Dermis lymphatic vessel endothelial cell (primary cell): Measurements from ENCODE around the gene ZNF268. TPM values are rescaled to one million over a fixed set of nuclear protein-coding genes. Genes with fewer than 3 reads are reported as not detected.

Experiments
- total RNA-seq: library from RNA; depleted of rRNA; stranded (reverse); fragments of >200 nt; gene quantifications from 2 replicates; pipeline ENCODE4 v1.2.1, GENCODE V29; 2014

Gene ZNF268
- 32.3 and 40.4 TPM in 2 replicates for total RNA-seq

GRCh38 chr12:133181238-133181959, at the start of gene ZNF268:
TSS of gene ZNF268 (plus strand) at chr12:133181495. CDS start at chr12:133181998, 503 bp downstream.

GRCh38 chr12:133235401-133236112, 54.3 kb downstream of the ZNF268 start, which contains the start of gene ANHX:
TSS of gene ANHX (minus strand) at chr12:133235877. CDS start at chr12:133234356, 1,521 bp downstream.

Other genes starting within 250 kb of the ZNF268 start
- 3.9 and 4.1 TPM in 2 replicates for gene ZNF605, start 225.2 kb upstream of the ZNF268 start, total RNA-seq
- 8.9 and 12.0 TPM in 2 replicates for gene ZNF26, start 195.1 kb upstream of the ZNF268 start, total RNA-seq
- 17.0 and 29.2 TPM in 2 replicates for gene ZNF84, start 144.0 kb upstream of the ZNF268 start, total RNA-seq
- 48.8 and 53.5 TPM in 2 replicates for gene ZNF140, start 100.6 kb upstream of the ZNF268 start, total RNA-seq
- gene ZNF891, start 51.2 kb upstream of the ZNF268 start, total RNA-seq: 0.54 and 0.86 TPM in 2 replicates
- gene ZNF10, start 50.9 kb upstream of the ZNF268 start, total RNA-seq: 5.4 and 8.8 TPM in 2 replicates
- not detected in 2 replicates for gene ANHX, start 54.4 kb downstream of the ZNF268 start, total RNA-seq